Measurements from ENCODE around the gene SENP3. TPM values are rescaled to one million over a fixed set of nuclear protein-coding genes. Genes with fewer than 3 reads are reported as not detected.

Gene SENP3
- total RNA-seq, 2 donors from 2014 or later = 71.5 to 82.3 TPM

DNA sequence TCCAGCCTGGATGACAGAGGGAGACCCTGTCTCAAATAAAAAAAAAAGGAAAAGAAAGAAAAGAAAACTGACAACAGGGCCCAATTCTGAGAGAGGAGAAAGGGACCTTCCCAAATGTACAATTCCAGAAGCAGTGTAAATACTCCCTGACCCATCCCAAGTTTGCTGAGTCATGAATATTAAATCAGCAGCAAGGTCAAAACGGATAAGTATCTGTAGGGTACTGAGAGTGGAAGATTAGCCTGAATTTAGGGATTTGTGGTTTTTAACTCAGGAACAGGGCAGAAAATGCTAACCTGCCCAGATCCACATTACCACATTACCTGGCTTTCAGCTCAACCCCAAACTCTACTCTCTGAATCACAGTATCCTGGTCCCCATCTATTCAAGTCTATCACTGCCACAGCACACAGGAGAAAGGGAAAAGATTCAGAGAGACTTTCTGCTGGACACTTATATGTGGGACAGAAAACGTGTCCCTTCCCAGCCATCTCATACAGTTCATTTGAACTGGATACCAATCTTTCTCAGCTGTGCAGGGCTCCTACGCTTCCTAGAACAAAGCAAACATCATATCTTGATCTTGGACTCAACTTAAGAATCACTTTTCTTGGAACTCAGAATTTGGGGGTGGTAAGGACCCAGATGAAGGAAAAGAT is 50.0 kb downstream of the SENP3 start:
- H3K36me3 ChIP-seq (ENCODE audit: control insufficient read depth, insufficient read depth, low read length) = peaks cover 26% of the 10 kb centered on the region
- H3K27ac ChIP-seq (ENCODE audit: low read depth, low read length) = no peak overlapping the region
- Mint-ChIP-seq H3K9me3 (no peaks in the 10 kb centered on the region), H3K4me1 (peaks cover 22% of the 10 kb centered on the region), H3K27ac (no peak overlapping the region), H3K36me3 (ENCODE audit: low read depth) (peaks cover 23% of the 10 kb centered on the region), H3K4me3 (peak overlapping the region; percentile 80), H3K27me3 (ENCODE audit: insufficient read depth) (no peaks in the 10 kb centered on the region)
- TF ChIP-seq, protein P1, sequence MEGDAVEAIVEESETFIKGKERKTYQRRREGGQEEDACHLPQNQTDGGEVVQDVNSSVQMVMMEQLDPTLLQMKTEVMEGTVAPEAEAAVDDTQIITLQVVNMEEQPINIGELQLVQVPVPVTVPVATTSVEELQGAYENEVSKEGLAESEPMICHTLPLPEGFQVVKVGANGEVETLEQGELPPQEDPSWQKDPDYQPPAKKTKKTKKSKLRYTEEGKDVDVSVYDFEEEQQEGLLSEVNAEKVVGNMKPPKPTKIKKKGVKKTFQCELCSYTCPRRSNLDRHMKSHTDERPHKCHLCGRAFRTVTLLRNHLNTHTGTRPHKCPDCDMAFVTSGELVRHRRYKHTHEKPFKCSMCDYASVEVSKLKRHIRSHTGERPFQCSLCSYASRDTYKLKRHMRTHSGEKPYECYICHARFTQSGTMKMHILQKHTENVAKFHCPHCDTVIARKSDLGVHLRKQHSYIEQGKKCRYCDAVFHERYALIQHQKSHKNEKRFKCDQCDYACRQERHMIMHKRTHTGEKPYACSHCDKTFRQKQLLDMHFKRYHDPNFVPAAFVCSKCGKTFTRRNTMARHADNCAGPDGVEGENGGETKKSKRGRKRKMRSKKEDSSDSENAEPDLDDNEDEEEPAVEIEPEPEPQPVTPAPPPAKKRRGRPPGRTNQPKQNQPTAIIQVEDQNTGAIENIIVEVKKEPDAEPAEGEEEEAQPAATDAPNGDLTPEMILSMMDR (conservative IDR thresholded peaks at IDR 0.05) = no peak
- no peak overlapping the region for H3K9ac ChIP-seq (ENCODE audit: extremely low read depth, low read length, poor library complexity, severe bottlenecking)
- no peaks in the 10 kb centered on the region for H3K4me1 ChIP-seq (ENCODE audit: control insufficient read depth, insufficient read depth, low read length)
- peak overlapping the region; percentile 100 for H3K4me3 ChIP-seq (ENCODE audit: low read length)
- DNase-seq = no peak
- H3K27me3 ChIP-seq (ENCODE audit: control insufficient read depth, insufficient read depth, low read length, poor library complexity, severe bottlenecking) = no peaks in the 10 kb centered on the region
- WGBS, 2 experiments (ENCODE audit: insufficient coverage in 1 of 2, insufficient read length in 1 of 2) = 88% methylated on average over 3 of the region's 3 CpGs; no CpG with 5 or more reads in 1 of the 2 experiments
- no peaks in the 10 kb centered on the region for H3K9me3 ChIP-seq (ENCODE audit: control insufficient read depth, low read length)

DNA sequence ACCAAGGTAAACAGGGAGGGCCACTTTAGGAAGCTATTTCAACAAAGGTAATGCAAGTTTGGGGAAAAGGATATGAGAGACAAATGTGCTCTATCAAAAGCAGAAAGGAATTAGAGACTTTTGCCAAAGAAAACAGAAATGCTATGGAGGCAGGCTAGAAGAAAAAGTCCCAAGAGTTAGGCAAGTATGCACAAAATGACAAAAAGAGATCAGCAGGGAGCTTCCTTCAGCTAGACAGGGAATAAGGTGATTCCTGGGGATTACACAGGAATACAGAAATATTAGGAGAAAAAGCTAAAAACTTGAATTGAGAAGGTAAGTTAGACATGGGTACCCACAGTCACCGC is 50.5 kb downstream of the SENP3 start:
- peaks cover 22% of the 10 kb centered on the region for H3K4me1 Mint-ChIP-seq
- H3K4me3 Mint-ChIP-seq = peak overlapping the region; percentile 80

GRCh38 chr17:7613769-7614424 is 52.2 kb downstream of the SENP3 start:
- peak overlapping the region; percentile 100 for H3K4me3 ChIP-seq (ENCODE audit: low read length)
- WGBS, 2 experiments (ENCODE audit: insufficient coverage in 1 of 2, insufficient read length in 1 of 2) = 10 to 12% methylated on average over 13 to 20 of the region's 20 CpGs
- DNase-seq = peak; percentile 60
- no peaks in the 10 kb centered on the region for H3K9me3 Mint-ChIP-seq
- H3K27me3 Mint-ChIP-seq (ENCODE audit: insufficient read depth) = no peaks in the 10 kb centered on the region
- H3K4me1 Mint-ChIP-seq = peaks cover 22% of the 10 kb centered on the region
- peak overlapping the region; percentile 74 for H3K9ac ChIP-seq (ENCODE audit: extremely low read depth, low read length, poor library complexity, severe bottlenecking)
- H3K4me3 Mint-ChIP-seq = peak overlapping the region; percentile 80
- peaks cover 20% of the 10 kb centered on the region for H3K36me3 ChIP-seq (ENCODE audit: control insufficient read depth, insufficient read depth, low read length)
- H3K27ac Mint-ChIP-seq = peak overlapping the region; percentile 67
- peak overlapping the region; percentile 80 for H3K27ac ChIP-seq (ENCODE audit: low read depth, low read length)
- H3K36me3 Mint-ChIP-seq (ENCODE audit: low read depth) = peaks cover 23% of the 10 kb centered on the region
- H3K27me3 ChIP-seq (ENCODE audit: control insufficient read depth, insufficient read depth, low read length, poor library complexity, severe bottlenecking) = no peaks in the 10 kb centered on the region
- no peaks in the 10 kb centered on the region for H3K4me1 ChIP-seq (ENCODE audit: control insufficient read depth, insufficient read depth, low read length)
- no peaks in the 10 kb centered on the region for H3K9me3 ChIP-seq (ENCODE audit: control insufficient read depth, low read length)
- TF ChIP-seq, protein P1 (conservative IDR thresholded peaks at IDR 0.05) = no peak

More for the DNA sequence above, 50.5 kb downstream of the SENP3 start:
- Histone ChIP-seq H3K4me1 (ENCODE audit: control insufficient read depth, insufficient read depth, low read length) (no peaks in the 10 kb centered on the region), H3K27ac (ENCODE audit: low read depth, low read length) (no peak overlapping the region), H3K36me3 (ENCODE audit: control insufficient read depth, insufficient read depth, low read length) (peaks cover 26% of the 10 kb centered on the region), H3K9ac (ENCODE audit: extremely low read depth, low read length, poor library complexity, severe bottlenecking) (no peak overlapping the region), H3K9me3 (ENCODE audit: control insufficient read depth, low read length) (no peaks in the 10 kb centered on the region), H3K27me3 (ENCODE audit: control insufficient read depth, insufficient read depth, low read length, poor library complexity, severe bottlenecking) (no peaks in the 10 kb centered on the region), H3K4me3 (ENCODE audit: low read length) (peak overlapping the region; percentile 100)
- TF ChIP-seq, protein P1 (conservative IDR thresholded peaks at IDR 0.05) = no peak
- no peak overlapping the region for H3K27ac Mint-ChIP-seq
- no peaks in the 10 kb centered on the region for H3K27me3 Mint-ChIP-seq (ENCODE audit: insufficient read depth)
- peaks cover 23% of the 10 kb centered on the region for H3K36me3 Mint-ChIP-seq (ENCODE audit: low read depth)
- DNase-seq = no peak
- WGBS, 2 experiments (ENCODE audit: insufficient coverage in 1 of 2, insufficient read length in 1 of 2) = 92 to 97% methylated on average over 1 of the region's 1 CpG
- H3K9me3 Mint-ChIP-seq = no peaks in the 10 kb centered on the region
